GM19240 (cell line): ENCODE results near the gene PPP1R3E.

Source experiments
- DNase-seq: peaks from one replicate; pipeline ENCODE4 v3.0.0; 2011; ENCODE audit warnings: low spot score; ENCODE audit not compliant: insufficient read length

The PPP1R3E gene

DNA sequence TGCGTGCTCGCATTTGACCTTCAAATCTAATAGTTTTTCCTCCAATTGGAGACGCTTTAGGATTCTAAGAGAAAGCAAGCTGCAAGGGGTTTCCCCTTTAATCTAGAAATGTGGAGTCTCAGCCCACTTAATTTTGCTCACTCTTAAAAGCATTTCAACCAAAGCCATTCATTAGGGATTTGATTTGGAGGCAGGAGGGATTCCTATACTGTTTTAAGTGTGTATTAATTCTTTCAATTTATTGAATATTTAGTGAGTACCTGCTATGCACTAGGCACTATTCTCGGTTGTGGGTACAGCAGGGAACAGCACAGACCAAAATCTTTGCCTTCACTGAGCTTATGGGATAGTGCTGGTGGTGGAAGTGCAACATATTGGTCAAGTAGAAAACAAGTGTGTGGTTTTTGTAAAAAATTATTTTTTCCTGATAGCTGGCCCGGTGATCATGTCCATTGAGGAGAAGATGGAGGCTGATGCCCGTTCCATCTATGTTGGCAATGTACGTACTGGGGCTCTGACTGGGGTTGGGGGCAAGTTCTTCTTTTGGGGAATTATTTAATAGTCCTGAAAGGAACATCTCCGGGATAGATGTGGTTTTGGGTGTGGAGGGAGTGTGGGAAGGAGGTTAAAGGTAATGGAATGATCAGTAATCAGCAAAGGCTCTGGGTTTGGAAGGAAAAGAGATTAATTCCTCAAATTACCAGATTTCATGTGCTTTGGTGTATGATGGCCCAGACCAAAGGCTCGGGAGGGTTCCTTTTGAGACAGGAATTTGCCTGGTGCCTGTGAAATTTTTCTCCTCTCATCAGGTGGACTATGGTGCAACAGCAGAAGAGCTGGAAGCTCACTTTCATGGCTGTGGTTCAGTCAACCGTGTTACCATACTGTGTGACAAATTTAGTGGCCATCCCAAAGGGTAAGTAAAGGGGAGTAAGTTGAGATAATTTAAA lies 20.2 kb upstream of the PPP1R3E start:
- DNase-seq = no peak

DNA sequence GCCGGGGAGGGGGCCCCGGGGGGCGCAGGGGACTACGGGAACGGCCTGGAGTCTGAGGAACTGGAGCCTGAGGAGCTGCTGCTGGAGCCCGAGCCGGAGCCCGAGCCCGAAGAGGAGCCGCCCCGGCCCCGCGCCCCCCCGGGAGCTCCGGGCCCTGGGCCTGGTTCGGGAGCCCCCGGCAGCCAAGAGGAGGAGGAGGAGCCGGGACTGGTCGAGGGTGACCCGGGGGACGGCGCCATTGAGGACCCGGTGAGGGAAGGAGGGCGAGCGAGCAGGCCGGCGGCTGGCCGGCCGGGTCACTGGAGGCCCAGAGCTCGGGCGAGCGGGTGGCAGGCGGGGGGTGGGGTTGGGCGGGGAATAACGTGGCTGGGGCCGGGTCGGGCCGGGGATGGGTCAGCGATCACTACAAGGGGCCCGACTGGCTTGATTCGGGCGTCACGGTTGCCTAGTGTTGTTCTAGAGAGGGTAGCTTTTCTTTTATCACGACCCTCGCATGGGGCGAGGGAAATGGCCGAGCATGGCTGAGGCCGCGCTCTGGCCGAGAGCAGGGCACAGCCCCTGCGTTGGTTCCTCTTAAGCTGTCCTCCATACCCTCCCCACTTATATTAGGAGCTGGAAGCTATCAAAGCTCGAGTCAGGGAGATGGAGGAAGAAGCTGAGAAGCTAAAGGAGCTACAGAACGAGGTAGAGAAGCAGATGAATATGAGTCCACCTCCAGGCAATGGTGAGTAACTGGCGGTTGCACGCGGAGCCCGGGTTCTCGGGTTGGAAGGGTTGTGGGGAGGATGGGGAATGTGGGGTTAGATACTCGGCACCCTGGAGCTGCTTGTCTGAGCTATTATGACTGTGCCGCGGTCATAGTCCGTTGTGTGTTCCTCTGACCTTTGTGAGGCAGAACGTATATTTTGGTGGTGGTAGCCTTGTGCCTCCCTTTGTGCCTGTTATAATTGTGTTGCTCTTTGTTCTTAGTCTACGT lies 19.2 kb upstream of the PPP1R3E start:
- DNase-seq = no peak

DNA sequence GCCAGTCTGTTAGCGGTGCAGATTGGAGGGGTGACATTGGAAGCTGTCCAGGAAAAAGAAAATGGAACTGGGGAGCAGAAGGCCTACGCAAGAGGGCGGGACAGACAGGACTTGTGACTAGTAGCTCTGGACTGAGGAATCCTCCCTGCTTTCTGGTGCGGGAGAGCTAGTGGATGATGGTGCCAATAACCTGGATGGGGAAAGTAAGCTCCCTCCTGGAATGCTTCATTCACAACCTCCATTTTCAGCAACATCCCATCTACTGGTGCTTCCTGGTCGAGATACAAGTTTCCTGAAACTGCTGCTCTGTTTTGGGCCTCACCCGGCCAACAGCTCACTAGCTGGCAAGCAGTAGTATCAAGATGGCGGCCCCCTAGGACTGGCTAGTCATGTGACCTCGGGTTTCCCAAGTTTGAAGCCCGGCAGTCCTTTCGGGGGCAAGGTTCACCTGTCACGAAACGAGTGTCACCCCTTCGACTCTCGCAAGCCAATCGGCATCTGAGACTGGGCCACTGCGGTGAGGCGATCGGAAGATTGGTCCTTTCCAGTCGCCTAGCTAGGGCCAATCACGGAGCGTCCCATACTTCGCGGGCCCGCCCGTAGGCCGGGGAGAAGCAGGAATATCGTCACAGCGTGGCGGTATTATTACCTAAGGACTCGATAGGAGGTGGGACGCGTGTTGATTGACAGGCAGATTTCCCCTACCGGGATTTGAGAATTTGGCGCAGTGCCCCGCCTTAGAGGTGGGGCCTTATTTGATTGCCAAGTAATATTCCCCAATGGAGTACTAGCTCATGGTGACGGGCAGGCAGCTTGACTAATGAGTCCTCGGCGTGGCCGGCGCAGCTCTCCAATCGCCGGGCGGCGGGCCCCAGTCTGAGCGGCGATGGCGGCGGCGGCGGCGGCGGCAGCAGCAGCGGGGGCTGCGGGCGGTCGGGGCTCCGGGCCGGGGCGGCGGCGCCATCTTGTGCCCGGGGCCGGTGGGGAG lies 18.2 kb upstream of the PPP1R3E start, which contains the start of gene PABPN1:
TSS of gene PABPN1 (plus strand) at position 874 of the 988 bp plus-strand sequence. CDS start at position 887, 13 bp downstream.
- peak; percentile 96 for DNase-seq

DNA sequence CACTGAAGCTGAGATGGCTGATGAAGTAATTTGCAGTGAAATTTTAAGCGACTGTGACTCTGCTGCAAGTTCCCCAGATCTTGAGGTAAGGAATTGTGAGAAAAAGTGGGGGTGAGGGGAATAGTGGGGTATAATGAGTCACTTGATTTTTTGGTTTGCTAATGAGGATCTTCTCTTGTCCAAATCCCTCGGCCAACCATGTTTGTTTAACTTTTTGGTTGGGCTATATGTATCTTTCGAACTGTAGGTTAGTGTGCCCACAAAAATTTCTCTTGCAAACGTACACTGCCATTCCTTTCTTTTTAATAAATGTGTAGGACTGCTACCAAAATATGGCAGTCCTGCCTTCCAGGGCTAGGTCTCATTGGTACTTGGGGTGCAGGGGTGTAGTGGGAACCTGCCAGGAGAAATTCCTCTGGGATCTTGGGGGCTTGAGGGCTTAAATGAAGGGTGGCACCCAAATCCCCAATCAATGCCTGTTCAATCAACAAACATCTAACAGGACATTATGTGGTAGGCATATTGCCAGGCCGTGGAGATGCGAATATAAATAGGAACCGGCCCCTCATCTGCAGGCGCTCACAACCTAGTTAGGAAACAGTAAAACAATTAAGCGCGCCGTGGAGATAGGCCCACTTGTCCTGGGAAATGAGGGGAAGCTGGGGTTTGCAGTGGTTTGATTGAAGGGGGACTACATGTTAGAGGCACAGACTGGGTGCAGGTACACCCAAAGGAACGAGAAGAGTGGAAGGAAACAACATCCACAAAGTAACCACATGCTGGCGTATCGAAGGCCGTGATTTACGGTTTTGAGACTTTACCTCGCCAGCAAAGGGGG lies 17.3 kb upstream of the PPP1R3E start:
- no peak for DNase-seq

DNA sequence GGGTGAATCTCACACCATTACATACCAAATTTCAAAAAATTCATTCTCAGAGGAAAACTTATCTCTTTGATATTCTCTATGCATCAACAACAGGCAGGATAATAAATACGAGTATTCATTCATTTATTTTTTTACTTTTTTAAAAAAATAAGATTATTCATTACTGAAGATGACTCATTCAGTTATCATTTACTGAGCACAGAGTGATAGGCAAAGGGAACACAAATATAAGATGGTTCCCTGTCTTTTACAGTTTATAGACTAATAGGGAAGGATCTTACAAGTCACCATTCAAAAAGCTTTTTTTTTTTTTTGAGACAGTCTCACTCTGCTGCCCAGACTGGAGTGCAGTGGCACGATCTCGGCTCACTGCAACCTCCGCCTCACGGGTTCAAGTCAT lies 13.6 kb upstream of the PPP1R3E start:
- DNase-seq = no peak

DNA sequence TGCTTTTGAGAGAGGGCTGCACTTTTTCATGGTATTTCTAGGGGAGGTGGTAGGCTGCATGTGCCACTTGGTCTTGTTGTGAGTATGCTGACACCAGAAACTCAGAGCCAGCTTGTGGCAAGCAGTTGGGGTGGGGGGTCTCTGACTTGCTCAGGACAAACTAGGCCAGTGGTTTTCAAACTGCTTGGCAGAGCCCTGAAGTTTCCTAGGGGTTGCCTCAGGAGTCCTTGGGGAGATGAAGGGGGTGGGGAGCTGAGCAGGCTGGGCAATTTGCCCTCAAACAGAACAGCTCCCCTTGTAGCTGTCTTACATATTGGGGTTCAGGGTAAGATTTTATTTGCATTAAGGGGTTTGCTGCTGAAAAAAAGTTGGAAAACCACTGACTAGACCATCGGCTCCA lies 7.9 kb upstream of the PPP1R3E start:
- DNase-seq = no peak

DNA sequence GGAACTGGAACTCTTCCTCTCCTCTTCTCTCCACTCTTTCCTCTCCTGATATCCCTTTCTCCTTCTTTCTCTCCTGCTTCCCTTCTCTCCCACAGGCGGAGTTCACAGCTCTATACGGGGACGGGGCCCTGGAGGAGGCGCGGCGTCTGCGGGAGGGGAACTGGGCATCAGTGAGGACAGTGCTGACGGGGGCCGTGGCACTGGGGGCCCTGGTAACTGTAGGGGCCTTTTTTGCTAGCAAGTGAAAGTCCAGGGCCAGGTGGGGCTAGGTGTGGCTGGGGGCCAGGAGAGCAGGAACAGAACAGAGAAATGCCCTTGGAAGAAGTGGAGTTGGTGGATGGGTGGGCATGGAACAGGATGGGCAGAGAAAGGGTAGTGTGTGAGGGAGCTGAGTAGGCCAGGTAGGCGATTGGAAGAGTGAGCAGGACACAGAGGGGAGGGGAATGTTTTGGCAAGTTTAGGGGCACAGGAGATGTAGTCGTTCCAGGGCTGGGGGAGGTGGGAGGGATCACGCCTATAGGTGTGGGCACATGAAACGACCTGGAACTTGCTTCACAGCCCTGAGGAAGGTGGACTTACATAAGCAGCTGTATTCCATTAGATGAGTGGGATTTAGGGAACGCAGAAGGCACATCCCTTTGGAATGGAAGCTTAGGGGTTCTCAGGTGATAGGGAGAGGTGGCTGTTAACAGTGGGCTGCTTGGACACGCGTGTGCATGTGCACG lies 6.2 kb upstream of the PPP1R3E start:
- DNase-seq = no peak

DNA sequence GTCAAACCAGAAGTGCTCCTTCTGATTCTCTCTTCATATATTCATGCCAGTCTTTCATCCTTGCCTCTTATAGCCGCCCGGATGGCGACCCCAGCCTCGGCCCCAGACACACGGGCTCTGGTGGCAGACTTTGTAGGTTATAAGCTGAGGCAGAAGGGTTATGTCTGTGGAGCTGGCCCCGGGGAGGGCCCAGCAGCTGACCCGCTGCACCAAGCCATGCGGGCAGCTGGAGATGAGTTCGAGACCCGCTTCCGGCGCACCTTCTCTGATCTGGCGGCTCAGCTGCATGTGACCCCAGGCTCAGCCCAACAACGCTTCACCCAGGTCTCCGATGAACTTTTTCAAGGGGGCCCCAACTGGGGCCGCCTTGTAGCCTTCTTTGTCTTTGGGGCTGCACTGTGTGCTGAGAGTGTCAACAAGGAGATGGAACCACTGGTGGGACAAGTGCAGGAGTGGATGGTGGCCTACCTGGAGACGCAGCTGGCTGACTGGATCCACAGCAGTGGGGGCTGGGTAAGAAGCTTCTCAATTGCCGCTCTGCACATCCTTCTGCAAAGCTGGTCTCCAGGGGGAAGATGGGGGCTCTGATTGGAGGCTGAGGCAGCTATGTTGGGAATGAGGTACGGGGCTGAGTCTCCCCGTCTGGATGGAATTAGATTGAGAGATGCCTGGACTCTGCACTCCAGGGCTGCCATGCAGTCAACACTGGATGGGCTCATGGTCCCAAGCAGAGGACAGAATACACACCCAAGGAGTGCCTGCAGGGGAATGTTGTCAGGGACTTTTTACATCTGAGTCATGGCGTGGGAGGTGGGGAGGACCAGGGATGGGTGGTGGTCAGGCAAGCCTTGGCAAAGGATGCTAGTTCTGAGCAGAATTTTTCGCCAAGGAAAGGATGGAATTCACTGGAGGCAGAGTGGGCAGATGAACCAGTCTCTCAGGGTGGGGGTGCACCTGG lies 5.3 kb upstream of the PPP1R3E start:
- DNase-seq = no peak

DNA sequence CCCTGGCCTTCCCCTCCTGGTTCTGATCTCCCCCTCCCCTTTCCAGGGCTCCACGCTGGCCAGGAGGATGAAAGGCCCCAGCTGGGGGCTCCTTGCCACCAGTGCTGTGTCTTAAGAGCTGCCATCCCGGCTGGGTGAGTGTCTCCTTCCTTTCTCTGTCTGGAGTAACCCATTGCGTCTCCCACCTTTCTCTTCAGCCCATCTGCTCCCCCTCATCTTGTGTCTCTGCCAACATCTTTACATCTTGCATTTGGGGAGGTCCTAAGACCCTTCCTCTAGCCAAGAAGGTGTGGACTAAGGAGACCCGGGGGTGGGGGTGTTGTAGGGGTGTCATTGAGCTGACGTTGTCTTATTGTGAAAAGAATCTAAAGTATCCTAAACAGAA lies 4.5 kb upstream of the PPP1R3E start:
- DNase-seq = no peak

DNA sequence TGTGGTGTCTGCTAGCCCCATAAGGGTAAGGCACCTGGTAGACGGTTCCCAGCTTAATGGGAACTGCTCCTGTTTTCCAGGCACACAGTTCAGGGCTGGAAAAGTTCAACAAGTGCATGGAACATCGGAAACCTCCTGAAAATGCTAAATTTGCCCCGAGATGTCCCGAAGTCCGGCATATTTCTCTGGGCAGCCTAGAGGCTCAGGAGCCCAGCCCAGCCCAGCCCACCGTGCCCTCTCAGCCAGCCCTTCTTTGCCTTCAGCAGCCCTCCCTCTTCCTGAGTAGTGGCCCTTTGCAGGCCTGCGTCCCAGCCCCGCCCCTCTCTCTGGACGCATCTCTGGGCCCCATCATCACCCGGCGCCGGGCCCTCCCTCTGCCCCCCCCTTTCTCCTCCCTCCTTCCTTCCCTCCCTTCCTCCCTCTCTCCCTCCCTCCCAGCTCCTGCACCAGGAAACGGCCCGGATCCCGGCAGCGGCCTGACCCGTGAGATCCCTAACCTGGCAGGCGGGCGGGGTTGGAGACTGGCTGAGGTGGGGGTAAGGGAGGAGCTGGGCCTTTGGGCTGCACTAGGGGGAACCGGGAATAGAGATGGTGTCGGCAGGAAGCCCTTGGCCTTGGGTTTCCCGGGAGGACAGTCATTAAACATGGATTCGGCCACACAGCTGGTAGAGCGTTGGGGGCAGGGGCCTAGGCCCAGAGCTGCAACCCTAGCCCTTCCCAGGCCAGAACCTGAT lies 3.9 kb upstream of the PPP1R3E start, which contains the start of gene BCL2L2:
TSS of gene BCL2L2 (plus strand) at position 422 of the 734 bp plus-strand sequence. CDS start 935 bp downstream, outside the sequence.
- no peak for DNase-seq

DNA sequence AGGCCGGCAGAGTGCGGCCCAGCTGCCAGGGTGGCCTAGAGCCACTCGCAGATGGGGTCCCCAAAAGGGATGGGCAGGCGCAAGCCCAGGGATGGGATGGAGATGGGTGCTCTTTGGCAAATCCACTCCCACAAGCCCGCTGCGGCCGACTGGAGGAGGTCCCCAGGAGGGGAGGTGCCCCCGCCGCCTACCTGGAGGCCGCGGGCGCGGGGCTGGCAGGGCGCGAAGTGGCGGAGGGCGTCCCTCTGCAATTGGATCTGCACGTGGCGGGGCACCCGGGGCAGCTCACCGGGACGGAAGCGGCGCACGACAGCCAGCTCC lies 730 bp downstream of the PPP1R3E start:
- DNase-seq = no peak

DNA sequence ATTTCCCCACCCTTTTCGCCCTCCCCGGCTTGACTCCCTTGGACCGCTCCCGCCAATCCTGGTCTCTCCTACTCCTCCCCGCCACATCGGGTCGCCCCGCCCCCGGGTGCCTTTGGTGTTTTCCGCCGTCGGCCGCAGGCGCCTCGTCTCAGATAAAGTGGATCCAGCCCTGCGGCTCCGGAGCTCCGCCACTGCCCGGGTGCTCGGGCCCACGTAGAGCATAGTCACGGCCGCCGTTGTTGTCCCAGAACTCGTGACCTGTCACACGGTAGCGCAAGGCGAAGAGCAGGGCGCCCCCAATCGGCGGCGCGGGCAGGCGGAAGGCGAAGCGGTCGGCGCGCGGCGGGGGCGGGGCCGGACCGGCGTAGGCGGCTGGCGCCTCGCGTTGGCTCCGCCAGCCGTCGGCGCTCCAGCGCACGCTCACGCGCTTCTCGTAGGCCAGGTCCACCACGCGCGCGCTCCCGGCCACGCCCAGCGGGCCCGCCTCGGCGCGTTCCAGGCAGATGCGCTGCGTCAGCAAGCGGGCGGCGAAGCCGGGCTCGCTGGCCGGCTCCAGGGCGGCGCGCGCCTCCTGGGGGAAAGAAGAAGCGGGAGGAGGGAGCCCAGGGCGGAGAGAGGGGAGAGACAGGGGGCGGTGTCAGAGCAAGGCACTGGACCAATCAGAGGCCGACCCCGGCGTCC lies 1.2 kb downstream of the PPP1R3E start:
- peak; percentile 93 for DNase-seq

DNA sequence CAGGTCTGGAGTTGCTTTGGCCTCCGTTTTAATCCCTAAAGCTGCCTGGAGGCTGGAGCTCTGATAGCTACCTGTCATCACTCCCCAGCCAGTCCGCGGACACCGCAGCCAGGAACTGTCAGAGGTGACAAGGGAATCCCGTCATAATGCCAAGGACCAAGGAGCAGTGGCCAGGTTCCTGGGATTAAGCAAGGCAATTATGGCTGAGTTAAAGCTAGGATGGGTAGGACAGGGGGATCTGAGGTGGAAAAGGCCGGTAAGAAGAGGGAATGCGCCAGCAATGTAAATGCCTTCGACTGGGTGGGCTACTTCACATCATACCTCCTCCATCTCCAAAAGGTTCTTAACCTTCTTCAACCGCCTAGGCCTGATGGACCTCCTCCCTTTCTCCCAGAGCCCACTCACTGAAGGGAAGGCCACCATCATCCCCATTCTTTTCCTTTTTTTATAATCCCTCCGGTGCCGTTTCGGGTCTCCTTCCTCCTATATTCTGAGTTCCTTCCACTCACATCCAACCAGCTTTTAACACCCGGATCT lies 1.9 kb downstream of the PPP1R3E start:
- DNase-seq = no peak

DNA sequence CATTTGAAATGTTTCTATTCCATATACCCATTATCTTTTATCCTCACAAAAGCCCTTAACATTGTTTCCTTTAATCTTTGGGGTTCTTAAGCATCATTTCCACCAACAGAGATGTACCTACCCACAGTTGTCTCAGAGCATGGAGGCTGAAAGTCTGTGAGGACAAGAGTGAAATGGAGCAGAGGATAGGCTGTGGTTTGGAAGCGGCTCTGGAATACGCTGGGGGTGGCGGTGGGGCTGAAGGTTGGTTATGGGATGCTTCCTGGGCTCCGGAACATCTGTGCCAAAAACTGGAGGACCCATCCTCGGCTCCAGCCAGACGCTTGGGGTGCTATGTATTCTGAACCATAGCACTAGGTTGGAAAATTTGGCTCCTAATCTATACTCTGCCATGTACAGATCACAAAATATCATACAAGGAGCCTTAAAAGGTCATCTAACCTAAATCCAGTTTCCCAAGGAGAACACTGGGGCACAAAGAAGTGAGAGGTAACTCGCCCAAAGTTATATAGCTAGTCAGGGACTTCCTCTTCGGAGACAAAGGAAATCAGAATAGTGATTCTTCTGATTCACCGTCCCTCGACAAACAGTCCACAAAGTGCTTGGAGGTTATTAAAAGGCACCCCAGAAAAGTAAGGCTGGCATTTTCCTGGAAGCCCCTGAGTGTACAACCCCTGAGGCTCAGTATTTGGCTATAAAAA lies 2.5 kb downstream of the PPP1R3E start:
- DNase-seq = no peak

DNA sequence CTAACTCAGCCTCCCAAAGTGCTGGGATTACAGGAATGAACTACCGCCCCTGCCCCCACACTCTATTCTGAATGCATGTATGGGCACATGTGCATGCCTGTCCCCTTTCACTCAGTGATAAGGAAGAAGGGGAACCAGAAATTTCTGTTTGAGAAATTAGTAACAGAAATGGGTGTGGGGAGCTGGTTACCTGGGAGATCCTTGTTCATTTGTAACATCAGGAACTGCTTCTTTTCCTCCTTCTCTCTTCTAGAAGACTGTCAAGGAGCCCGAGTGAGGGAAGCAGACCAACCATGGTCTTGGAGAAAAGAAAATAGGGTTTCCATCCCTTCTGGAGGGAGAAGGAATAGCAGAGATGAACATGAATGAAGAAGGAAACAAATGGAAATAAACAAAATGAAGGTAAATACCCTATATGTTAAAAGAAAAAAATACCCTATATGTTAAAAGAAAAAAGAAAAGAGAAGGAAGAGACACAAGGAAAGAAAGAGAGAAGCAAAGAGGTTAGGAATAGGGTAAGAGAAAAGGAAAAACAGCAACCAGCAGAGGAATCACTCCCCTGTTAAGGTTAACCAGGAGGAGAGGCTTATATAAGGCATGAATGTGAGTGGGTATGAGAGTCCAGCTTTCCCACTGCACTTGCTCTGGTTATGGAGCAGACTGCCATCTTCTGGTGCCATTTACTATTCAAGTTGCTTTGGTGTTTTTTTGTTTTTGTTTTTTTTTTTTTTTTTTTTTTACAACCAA lies 3.3 kb downstream of the PPP1R3E start:
- DNase-seq = no peak
